ENCODE results near the gene SEPTIN14.
"Not testable (repeated sequence)": the region's sequence is repeated elsewhere in the genome, so short reads cannot be mapped to it uniquely, and the experiment has no call there.

SEPTIN14 gene

GRCh38 chr7:55878691-55879090 is 16.1 kb upstream of the SEPTIN14 start:
- no peak overlapping the region for H3K4me3 ChIP-seq (ENCODE audit: low read length)
- DNase-seq (ENCODE audit: low read depth): peak; percentile 0
- TF ChIP-seq CTCF (conservative IDR thresholded peaks at IDR 0.05; ENCODE audit: low read length): no peak

DNA sequence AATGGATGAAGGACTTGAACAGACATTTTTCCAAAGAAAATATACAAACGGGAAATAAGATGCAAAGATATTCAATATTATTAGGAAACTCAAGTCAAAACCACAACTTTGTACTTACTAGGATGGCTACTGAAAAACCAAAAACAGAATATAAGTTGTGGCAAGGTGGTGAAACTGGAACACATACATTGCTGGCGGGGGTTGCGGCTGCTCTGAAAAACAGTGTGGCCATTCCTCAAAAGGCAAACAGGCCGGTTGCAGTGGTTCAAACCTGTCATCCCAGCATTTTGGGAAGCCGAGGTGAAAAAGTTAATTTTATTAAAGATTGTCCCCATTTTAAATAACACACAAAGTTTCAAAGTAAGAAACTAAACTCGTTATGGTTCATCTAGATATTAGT is 14.8 kb upstream of the SEPTIN14 start:
- TF ChIP-seq CTCF (conservative IDR thresholded peaks at IDR 0.05; ENCODE audit: low read length): no peak
- DNase-seq (ENCODE audit: low read depth): no peak
- H3K4me3 ChIP-seq (ENCODE audit: low read length): no peak overlapping the region

DNA sequence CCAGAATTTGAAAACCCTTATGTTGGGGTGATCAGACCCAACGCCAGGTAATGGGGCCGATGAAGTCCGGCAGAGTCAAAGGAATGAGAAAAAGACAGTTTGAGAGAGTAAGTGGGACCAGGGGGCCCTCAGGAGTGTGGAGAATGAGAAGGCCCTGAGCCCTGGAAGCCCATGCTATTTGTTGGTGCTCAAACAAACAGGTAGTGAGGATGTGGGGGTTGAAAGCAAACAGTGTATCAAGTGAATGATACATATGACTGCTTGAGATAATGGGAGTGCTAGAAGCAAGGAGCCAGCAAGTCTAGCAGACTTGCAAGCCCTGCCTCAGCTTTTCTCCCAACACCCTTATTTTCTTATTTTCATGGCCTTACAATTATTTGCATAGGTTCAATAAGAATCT is 11.2 kb upstream of the SEPTIN14 start:
- no peak for DNase-seq (ENCODE audit: low read depth)
- no peak for TF ChIP-seq CTCF (conservative IDR thresholded peaks at IDR 0.05; ENCODE audit: low read length)
- H3K4me3 ChIP-seq (ENCODE audit: low read length): no peak overlapping the region

GRCh38 chr7:55871932-55872485 is 9.5 kb upstream of the SEPTIN14 start:
- no peak for TF ChIP-seq CTCF (conservative IDR thresholded peaks at IDR 0.05; ENCODE audit: low read length)
- no peak overlapping the region for H3K4me3 ChIP-seq (ENCODE audit: low read length)
- no peak for DNase-seq (ENCODE audit: low read depth)

GRCh38 chr7:55868989-55869388 is 6.4 kb upstream of the SEPTIN14 start:
- not testable (repeated sequence) for H3K4me3 ChIP-seq (ENCODE audit: low read length); DNase-seq (ENCODE audit: low read depth)

DNA sequence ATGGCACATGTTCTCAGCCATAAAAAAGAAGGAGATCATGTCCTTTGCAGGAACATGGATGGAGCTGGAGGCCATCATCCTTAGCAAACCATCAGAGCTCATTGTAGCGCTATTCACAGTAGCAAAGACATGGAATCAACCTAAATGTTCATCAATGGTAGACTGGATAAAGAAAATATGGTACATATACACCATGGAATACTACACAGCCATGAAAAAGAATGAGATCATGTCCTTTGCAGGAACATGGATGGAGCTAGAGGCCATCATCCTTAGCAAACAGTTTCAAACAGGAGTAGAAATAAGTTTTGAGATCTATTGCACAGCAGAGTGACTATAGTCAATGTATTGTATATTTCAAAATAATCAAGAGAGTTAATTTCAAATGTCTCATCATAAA is 17.4 kb downstream of the SEPTIN14 start:
- H3K4me3 ChIP-seq (ENCODE audit: low read length); DNase-seq (ENCODE audit: low read depth): not testable (repeated sequence)

GRCh38 chr7:55838595-55838994 is 24.0 kb downstream of the SEPTIN14 start:
- DNase-seq (ENCODE audit: low read depth): no peak
- no peak overlapping the region for H3K4me3 ChIP-seq (ENCODE audit: low read length)
- no peak for TF ChIP-seq CTCF (conservative IDR thresholded peaks at IDR 0.05; ENCODE audit: low read length)

- TF ChIP-seq CTCF (conservative IDR thresholded peaks at IDR 0.05; ENCODE audit: low read length): no peak
- H3K4me3 ChIP-seq (ENCODE audit: low read length): no peak overlapping the region
- DNase-seq (ENCODE audit: low read depth): no peak
These were observed 35.0 kb downstream of the SEPTIN14 start for GRCh38 chr7:55827577-55827976.

All from AG10803 (cell line).